Breast epithelium (tissue), 3 donors: ENCODE data around the gene PSMA3.

Experiments used
- POLR2A ChIP-seq: fragments of 450-650 bp; IDR thresholded peaks from one replicate; pipeline ENCODE4 v1.6.1; 2016; ENCODE audit warnings: antibody characterized with exemption, mild to moderate bottlenecking, moderate library complexity
- POLR2AphosphoS5 ChIP-seq, 3 donors: sonication (generic); formaldehyde crosslinking; IDR thresholded peaks; one replicate each; pipeline ENCODE4 v1.6.1; 2017; ENCODE audit warnings: antibody characterized with exemption in 3 of 3
- TF ChIP-seq, protein P1 (sequence below), 3 donors: fragments of 450-650 bp; IDR thresholded peaks; one replicate each; pipeline ENCODE4 v1.5.1; 2016 to 2017; ENCODE audit warnings: antibody characterized with exemption in 3 of 3, mild to moderate bottlenecking in 3 of 3, moderate library complexity in 3 of 3

DNA sequence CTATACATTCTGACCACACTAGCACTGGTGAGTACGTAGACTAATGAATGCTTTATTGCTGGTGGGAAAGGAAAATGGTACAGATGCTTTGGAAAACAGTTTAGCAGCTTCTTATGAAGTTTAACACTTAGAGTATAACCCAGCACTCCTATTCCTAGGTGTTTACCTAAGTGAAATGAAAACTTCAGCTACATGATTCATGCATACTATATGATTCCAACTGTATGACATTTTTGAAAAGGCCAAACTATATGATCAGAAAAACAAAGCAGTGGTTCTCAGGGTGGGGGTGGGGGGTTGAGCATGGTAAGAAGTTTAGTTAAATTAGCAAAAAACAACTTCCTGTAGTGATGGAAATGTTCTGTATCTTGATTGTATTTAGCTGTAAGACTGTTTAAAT is 31.6 kb downstream of the PSMA3 start:
- TF ChIP-seq, protein P1, sequence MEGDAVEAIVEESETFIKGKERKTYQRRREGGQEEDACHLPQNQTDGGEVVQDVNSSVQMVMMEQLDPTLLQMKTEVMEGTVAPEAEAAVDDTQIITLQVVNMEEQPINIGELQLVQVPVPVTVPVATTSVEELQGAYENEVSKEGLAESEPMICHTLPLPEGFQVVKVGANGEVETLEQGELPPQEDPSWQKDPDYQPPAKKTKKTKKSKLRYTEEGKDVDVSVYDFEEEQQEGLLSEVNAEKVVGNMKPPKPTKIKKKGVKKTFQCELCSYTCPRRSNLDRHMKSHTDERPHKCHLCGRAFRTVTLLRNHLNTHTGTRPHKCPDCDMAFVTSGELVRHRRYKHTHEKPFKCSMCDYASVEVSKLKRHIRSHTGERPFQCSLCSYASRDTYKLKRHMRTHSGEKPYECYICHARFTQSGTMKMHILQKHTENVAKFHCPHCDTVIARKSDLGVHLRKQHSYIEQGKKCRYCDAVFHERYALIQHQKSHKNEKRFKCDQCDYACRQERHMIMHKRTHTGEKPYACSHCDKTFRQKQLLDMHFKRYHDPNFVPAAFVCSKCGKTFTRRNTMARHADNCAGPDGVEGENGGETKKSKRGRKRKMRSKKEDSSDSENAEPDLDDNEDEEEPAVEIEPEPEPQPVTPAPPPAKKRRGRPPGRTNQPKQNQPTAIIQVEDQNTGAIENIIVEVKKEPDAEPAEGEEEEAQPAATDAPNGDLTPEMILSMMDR (IDR thresholded peaks at IDR 0.05) = no peak
- TF ChIP-seq POLR2A = no peak
- no peak for TF ChIP-seq POLR2AphosphoS5 (IDR thresholded peaks at IDR 0.05)
